Measurements from ENCODE around the gene TUG1.

TUG1 gene

DNA sequence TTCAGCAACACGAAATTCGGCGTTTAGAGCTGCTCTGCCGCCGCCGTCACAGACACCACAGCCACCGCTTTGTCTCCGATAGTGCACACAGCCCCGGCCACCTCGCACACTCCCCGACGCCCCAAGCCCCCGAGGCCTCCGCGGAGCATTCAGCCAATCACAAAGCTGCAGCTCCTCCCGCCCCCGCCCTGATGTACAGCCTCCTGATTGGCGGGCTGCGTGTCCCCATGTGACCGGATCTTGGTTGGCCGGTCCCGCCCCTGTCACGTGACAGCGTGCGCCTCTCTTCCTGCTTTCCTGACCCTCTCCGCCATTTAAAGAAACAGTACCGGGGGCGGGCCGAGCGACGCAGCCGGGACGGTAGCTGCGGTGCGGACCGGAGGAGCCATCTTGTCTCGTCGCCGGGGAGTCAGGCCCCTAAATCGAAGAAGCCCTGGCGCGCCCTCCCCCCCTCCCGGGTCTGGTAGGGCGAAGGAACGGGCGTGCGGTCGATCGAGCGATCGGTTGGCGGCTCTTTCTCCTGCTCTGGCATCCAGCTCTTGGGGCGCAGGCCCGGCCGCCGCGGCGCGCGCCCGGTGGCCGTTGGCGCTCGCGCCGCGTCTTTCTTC is at the start of gene TUG1:
Gene TUG1 (plus strand): TSS at position 342 of the 608 bp plus-strand sequence.
- in situ Hi-C loops (cut with HindIII; ENCODE audit: low pct_unique_long_range_greater_than_20kb, low sequenced_read_pairs), result no loop called here

DNA sequence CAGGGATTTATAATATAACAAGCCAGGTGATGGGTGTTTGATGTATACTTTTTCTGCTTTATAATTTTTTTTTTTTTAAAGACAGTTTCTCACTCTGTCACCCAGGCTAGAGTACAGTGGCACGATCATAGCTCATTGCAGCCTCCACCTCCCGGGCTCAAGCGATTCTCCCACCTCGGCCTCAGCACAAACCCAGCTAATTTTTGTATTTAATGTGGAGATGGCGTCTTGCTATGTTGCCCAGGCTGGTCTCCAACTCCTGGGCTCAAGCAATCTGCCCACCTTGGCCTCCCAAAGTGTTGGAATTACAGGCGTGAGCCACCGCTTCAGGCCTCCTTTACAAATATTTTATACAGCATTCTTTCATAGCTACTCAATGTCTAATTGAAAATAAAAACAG is 49.1 kb upstream of the TUG1 start:
- no peak for TF ChIP-seq JUND (IDR thresholded peaks at IDR 0.05; ENCODE audit: low read depth)
- in situ Hi-C loops (cut with HindIII; ENCODE audit: low pct_unique_long_range_greater_than_20kb, low sequenced_read_pairs), result no loop called here
- no peak for DNase-seq (ENCODE audit: low read depth in 1 of 2, low spot score in 1 of 2)

More for the DNA sequence above, at the start of gene TUG1:
- TF ChIP-seq JUND (IDR thresholded peaks at IDR 0.05; ENCODE audit: low read depth), result no peak
- peak; percentile 98 to 99 for DNase-seq (ENCODE audit: low read depth in 1 of 2, low spot score in 1 of 2)

DNA sequence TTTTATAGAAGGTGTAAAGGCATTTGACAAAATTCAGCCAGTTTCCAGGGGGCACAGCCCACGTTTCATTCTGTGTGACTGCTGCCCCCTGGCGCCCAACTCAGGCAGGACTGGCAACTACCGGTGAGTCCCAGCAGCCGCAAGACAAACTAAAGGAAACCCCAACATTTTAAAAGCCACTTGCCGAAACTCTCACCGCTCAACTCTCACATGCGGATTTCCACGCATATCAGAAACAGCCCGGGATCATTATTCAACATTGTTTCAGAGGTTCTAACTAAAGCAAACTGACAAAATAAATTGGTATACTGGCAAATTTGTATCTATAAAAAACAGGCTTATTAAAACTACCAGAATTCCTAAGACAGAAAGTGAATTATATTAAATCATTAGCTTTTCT is 48.7 kb upstream of the TUG1 start:
- peak; percentile 49 to 53 for DNase-seq (ENCODE audit: low read depth in 1 of 2, low spot score in 1 of 2)
- in situ Hi-C loops (cut with HindIII; ENCODE audit: low pct_unique_long_range_greater_than_20kb, low sequenced_read_pairs), result no loop called here

DNA sequence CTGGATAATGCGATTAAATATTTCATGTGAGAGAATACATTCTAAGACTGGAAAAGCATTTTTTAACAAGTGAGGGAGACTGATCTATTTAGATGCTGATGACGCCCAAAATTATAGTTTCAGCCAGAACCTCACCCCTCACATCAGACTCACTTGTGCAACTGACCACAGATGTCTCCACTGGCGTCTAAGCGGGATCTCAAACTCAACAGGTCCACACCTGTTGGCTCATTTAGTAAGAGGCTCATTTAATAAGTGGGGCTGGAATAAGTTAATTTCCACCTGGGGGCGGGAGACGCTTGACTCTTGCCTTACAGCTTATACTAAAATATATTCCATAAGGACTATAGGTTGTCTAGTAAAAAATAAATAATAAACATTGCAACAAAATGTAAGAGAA is 48.0 kb upstream of the TUG1 start:
- DNase-seq (ENCODE audit: low read depth in 1 of 2, low spot score in 1 of 2), result no peak
- TF ChIP-seq JUND (IDR thresholded peaks at IDR 0.05; ENCODE audit: low read depth), result no peak
- in situ Hi-C loops (cut with HindIII; ENCODE audit: low pct_unique_long_range_greater_than_20kb, low sequenced_read_pairs), result no loop called here

More for the DNA sequence above, 48.7 kb upstream of the TUG1 start:
- TF ChIP-seq JUND (IDR thresholded peaks at IDR 0.05; ENCODE audit: low read depth), result no peak

DNA sequence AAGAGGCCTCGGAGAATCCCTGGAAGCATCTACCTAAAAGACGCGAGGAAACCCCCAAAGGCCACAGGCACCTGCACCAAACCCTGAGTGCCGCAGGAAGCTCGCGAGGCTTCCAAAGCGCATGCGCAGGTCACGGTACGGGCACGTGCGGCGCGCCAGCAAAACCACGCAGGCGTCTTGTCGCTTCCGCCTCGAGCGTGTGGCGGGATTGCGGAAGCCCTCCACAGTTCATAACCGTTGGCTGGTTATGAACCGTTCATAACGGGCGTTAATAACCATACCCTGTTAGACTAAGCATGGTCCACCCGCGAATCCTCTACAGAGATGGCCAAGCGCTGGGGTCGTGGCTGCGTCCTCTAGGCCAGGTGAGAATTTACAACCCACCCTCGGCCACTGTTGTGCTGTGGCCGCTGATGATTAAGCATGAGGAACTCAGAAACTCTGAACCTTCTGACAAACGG is 46.9 kb upstream of the TUG1 start:
- no peak for DNase-seq (ENCODE audit: low read depth in 1 of 2, low spot score in 1 of 2)
- TF ChIP-seq JUND (IDR thresholded peaks at IDR 0.05; ENCODE audit: low read depth), result no peak
- in situ Hi-C loops (cut with HindIII; ENCODE audit: low pct_unique_long_range_greater_than_20kb, low sequenced_read_pairs), result no loop called here

DNA sequence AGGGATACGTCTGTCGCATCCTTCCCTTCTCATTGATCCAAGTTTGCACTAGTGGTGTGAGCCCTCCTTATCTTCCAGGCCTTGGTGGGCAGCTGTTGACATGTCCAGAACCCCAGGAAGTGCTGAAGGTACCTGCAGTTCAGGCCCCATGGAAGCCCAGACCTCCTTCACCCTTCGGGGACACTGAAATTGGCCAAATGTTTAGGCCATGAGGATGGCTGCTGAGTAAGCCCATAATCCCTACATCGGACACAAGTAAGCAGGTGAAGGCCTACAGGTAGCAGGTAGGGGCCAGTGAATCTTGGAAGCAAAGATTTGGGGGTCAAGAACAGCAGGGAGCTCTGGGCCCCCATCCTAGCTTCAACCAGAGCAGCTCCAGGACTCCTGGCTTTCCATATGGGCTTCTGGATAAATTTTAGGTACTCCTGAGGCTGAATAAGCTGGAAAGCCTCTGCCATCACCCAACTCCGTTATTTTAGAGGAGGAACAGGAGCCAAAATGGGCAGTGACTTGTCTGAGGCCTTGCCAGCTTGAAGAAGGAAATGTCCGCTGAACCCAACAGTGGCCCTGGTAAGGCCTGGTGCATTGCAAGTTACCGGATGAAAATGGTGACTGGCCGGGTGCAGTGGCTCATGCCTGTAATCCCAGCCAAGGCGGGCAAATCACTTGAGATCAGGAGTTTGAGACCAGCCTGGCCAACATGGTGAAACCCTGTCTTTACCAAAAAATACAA is 45.7 kb upstream of the TUG1 start:
- TF ChIP-seq JUND (IDR thresholded peaks at IDR 0.05; ENCODE audit: low read depth), result no peak
- no peak for DNase-seq (ENCODE audit: low read depth in 1 of 2, low spot score in 1 of 2)
- in situ Hi-C loops (cut with HindIII; ENCODE audit: low pct_unique_long_range_greater_than_20kb, low sequenced_read_pairs), result no loop called here

DNA sequence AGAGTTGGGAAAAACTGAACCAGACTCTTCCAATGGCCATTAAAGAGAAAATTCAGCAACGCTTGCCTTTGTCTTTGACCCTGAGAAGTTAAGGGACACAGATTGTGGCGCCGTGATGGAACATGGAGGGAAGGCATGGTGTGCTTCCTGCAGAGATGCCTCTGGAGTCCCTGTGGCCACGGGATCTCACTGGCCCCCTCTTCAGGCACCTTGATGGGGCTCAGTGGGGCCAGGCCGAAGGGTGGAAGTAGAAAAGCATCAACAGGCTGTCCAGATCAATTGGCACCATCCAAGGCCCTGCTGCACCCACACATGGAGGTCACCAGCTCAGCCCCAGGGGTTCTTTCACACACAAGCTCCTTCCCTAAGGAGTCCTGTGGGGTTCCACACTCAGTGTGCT is 43.4 kb upstream of the TUG1 start:
- in situ Hi-C loops (cut with HindIII; ENCODE audit: low pct_unique_long_range_greater_than_20kb, low sequenced_read_pairs), result no loop called here
- DNase-seq (ENCODE audit: low read depth in 1 of 2, low spot score in 1 of 2), result no peak
- TF ChIP-seq JUND (IDR thresholded peaks at IDR 0.05; ENCODE audit: low read depth), result no peak

DNA sequence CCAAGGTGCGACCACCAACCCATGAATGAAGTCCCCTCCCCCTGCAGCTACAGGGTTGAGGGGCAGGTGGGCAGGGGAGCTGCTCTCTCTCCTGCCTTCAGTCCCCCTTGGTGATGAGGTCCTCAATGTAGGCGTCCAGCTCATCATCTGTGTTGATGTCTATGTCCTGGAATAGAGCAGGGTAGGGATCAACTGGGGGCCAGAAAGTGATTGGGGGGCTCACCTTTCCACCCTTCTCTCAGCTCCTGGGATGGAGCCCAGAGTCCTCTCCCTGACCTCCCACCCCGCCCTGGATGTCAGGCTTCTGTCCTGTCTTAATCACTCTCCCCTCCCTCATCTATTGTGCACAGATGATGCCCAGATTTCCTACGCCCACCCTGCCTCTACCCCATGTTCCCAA is 42.4 kb upstream of the TUG1 start:
- in situ Hi-C loops (cut with HindIII; ENCODE audit: low pct_unique_long_range_greater_than_20kb, low sequenced_read_pairs), result no loop called here
- no peak for TF ChIP-seq JUND (IDR thresholded peaks at IDR 0.05; ENCODE audit: low read depth)

DNA sequence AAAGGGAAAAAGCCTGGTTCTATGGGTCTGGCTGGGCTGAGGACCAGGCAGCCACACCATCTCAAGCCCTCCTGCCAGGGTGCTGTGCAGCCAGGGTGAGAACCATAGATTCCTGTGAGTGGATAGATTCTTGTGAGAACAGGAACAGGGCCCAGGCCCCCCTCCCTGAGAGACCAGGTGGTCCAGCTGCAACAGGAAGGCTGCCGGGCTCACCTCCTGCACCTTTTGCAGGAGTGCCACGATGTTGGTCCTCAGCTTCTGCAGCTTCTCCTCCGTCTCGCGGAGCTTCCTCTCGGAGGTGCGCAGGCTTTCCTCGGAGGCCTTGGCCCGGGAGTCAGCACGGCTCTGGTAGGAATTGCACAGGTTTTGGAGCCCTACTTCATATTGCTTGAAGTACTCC is 41.3 kb upstream of the TUG1 start:
- DNase-seq (ENCODE audit: low read depth in 1 of 2, low spot score in 1 of 2), result no peak
- TF ChIP-seq JUND (IDR thresholded peaks at IDR 0.05; ENCODE audit: low read depth), result no peak
- in situ Hi-C loops (cut with HindIII; ENCODE audit: low pct_unique_long_range_greater_than_20kb, low sequenced_read_pairs), result no loop called here

More for the DNA sequence above, 42.4 kb upstream of the TUG1 start:
- DNase-seq (ENCODE audit: low read depth in 1 of 2, low spot score in 1 of 2), result no peak

DNA sequence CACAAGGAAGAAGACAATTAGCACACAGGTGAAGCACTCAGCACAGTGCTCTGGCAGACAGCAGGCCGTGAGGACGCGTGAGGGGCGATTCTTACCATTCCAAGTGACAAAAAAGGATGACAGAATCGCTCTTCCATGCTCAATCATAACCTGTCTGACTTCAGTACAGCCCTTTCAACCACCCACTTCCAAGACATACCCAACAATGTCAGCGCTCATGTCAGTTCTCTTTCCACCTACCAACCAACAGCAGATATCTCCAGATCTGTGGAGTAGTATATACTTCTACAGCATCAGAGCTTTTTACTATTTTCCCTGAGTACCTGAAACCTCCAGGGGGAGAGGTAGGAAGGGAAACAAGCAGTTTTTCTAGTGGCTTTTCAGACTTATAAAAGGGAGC is 40.7 kb upstream of the TUG1 start:
- no peak for TF ChIP-seq JUND (IDR thresholded peaks at IDR 0.05; ENCODE audit: low read depth)
- in situ Hi-C loops (cut with HindIII; ENCODE audit: low pct_unique_long_range_greater_than_20kb, low sequenced_read_pairs), result no loop called here
- DNase-seq (ENCODE audit: low read depth in 1 of 2, low spot score in 1 of 2), result no peak

DNA sequence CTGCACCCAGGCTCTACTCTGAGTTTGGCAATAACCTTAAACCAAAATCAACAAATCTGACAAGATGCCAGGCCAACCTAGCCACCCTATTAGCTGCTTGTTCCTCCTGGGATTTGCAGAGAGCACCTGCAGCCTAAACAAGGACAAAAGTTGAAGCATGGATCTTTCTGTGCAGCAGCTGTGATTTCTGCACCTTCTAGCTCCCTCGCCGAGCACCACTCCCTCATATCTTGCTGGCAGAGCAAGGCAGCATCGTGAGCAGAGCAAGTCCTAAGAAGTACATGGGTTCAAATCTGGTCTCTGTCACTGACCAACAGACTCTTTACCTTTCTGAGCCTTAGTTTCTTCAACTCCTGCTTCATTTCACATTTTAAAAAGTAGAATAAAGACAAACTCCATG is 38.8 kb upstream of the TUG1 start:
- TF ChIP-seq JUND (IDR thresholded peaks at IDR 0.05; ENCODE audit: low read depth), result no peak
- in situ Hi-C loops (cut with HindIII; ENCODE audit: low pct_unique_long_range_greater_than_20kb, low sequenced_read_pairs), result no loop called here
- DNase-seq (ENCODE audit: low read depth in 1 of 2, low spot score in 1 of 2), result no peak

DNA sequence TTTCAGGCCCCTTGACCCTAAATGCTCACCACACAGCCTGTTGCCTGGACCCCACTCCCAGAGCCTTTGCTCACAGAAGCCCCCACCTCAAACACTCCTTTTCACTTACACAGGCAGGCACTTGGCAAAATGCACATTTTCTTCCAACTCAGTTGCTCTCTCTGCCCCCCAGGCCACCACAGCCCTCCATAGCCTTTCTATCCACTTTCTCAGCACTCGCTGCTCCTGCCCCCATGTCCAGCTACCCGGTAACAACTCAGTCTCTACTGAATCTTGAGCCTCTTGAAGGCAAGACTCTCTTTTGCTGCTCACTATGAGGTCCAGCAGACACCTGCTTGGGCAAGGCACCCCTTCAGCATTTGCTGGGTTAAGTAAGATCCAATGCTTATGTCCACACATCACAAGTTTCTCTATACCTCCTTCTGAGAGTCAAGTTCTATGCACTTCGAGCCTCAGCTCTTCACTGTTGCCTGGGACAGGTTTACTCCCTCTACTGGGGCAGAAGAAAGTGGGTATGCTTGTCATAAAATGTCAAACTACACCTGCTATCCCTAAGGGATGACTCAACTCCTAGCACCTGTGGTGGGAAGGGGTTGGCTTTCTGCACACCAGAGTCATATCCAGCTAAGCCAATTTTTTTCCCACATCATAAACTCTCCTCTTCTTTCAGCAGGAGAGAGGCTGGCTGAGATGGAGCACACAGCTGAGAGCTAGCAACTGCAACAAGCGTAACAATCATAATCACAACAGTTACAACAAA is 37.3 kb upstream of the TUG1 start:
- in situ Hi-C loops (cut with HindIII; ENCODE audit: low pct_unique_long_range_greater_than_20kb, low sequenced_read_pairs), result no loop called here
- TF ChIP-seq JUND (IDR thresholded peaks at IDR 0.05; ENCODE audit: low read depth), result no peak
- no peak for DNase-seq (ENCODE audit: low read depth in 1 of 2, low spot score in 1 of 2)

DNA sequence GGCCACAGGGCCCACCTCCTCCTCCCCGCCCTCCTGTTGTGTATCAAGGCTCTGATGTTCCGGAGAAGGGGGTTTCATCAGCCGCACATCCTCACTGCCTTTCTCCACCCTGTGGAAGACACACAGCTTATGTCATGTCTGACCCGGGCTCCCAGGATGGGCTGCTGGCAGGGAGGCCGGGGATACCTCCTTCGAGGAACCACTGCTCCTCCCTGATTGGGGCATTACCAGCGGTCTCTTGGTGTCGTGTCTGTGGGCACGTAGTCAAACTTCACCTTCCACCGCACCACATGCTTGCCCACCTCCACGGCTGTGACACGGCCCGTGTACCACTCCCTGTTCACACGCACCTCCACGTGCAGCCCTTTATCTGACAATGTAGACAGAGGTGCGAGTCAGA is 36.4 kb upstream of the TUG1 start:
- in situ Hi-C loops (cut with HindIII; ENCODE audit: low pct_unique_long_range_greater_than_20kb, low sequenced_read_pairs), result no loop called here
- no peak for TF ChIP-seq JUND (IDR thresholded peaks at IDR 0.05; ENCODE audit: low read depth)
- DNase-seq (ENCODE audit: low read depth in 1 of 2, low spot score in 1 of 2), result no peak

Measured in T47D (cell line).